Mammary epithelial cell (primary cell): ENCODE measurements around the gene COL4A1.

Experiments used
- CTCF ChIP-seq, 2 donors: IDR thresholded peaks in 1 of 2; conservative IDR thresholded peaks in 1 of 2; 2 replicates each; pipeline ENCODE4 v1.5.1; 2011 to 2012; ENCODE audit warnings: inconsistent platforms in 2 of 2, low read length in 2 of 2, mild to moderate bottlenecking in 2 of 2, control low read depth in 1 of 2, low read depth in 1 of 2; ENCODE audit not compliant: insufficient read depth in 1 of 2; ENCODE audit errors: extremely low read depth in 1 of 2
- EZH2 ChIP-seq: IDR thresholded peaks from 2 replicates; pipeline ENCODE4 v1.6.1; 2012; ENCODE audit warnings: low read length, inconsistent platforms, borderline replicate concordance

- TF ChIP-seq CTCF (conservative IDR thresholded peaks at IDR 0.05 in 1 of 2, IDR thresholded peaks at IDR 0.05 in 1 of 2; ENCODE audit: extremely low read depth in 1 of 2, insufficient read depth in 1 of 2, low read depth in 1 of 2, low read length in 2 of 2): no peak
- TF ChIP-seq EZH2: no peak
Observed at GRCh38 chr13:110195547-110196485, 111.1 kb downstream of the COL4A1 start.
